ENCODE results near the gene KIAA0930. TPM values are rescaled to one million over a fixed set of nuclear protein-coding genes. Genes with fewer than 3 reads are reported as not detected.
"Not testable (repeated sequence)": the region's sequence is repeated elsewhere in the genome, so short reads cannot be mapped to it uniquely, and the experiment has no call there.

KIAA0930 gene
- total RNA-seq, 2 donors from 2014 or later: 29.1 to 55.1 TPM

- intact Hi-C loops (cut with DNase I): no loop called here
- 46% methylated on average over 3 of the region's 3 CpGs for WGBS
- TF ChIP-seq CTCF (IDR thresholded peaks at IDR 0.05) (no peak), POLR2AphosphoS5 (IDR thresholded peaks at IDR 0.05) (no peak), POLR2A (IDR thresholded peaks at IDR 0.05) (no peak)
Measured at GRCh38 chr22:45281010-45281409, 40.3 kb upstream of the KIAA0930 start.

GRCh38 chr22:45280587-45280980, 39.9 kb upstream of the KIAA0930 start:
- no peaks in the 10 kb centered on the region for H3K36me3 ChIP-seq
- no peaks in the 10 kb centered on the region for H3K9me3 ChIP-seq
- DNase-seq (ENCODE audit: low spot score): peak; percentile 77
- no peak for TF ChIP-seq POLR2A (IDR thresholded peaks at IDR 0.05)
- peak in 2 of 4 experiments; percentile 49 to 63 for TF ChIP-seq CTCF (IDR thresholded peaks at IDR 0.05)
- peak; percentile 85 for TF ChIP-seq POLR2AphosphoS5 (IDR thresholded peaks at IDR 0.05)
- H3K4me3 ChIP-seq: no peak overlapping the region
- WGBS: 46% methylated on average over 3 of the region's 3 CpGs
- H3K27me3 ChIP-seq (replicated peaks; ENCODE audit: insufficient read depth): no peaks in the 10 kb centered on the region
- H3K27ac ChIP-seq: peak overlapping the region; percentile 79 to 84
- intact Hi-C loops (cut with DNase I): no loop called here
- H3K4me1 ChIP-seq (replicated peaks): peaks cover 4% of the 10 kb centered on the region

More at GRCh38 chr22:45281010-45281409, 40.3 kb upstream of the KIAA0930 start:
- Histone ChIP-seq H3K27ac (peak overlapping the region; percentile 79 to 84), H3K27me3 (replicated peaks; ENCODE audit: insufficient read depth) (no peaks in the 10 kb centered on the region), H3K4me3 (no peak overlapping the region), H3K9me3 (no peaks in the 10 kb centered on the region), H3K4me1 (replicated peaks) (peaks cover 7% of the 10 kb centered on the region), H3K36me3 (no peaks in the 10 kb centered on the region)
- no peak for DNase-seq (ENCODE audit: low spot score)

GRCh38 chr22:45278125-45278524, 37.4 kb upstream of the KIAA0930 start:
- TF ChIP-seq CTCF (IDR thresholded peaks at IDR 0.05) (no peak), POLR2A (IDR thresholded peaks at IDR 0.05) (no peak), POLR2AphosphoS5 (IDR thresholded peaks at IDR 0.05) (no peak)
- H3K4me1 ChIP-seq (replicated peaks): peaks cover 7% of the 10 kb centered on the region
- no peaks in the 10 kb centered on the region for H3K27me3 ChIP-seq (replicated peaks; ENCODE audit: insufficient read depth)
- no peak overlapping the region for H3K27ac ChIP-seq
- H3K4me3 ChIP-seq: no peak overlapping the region
- WGBS: 92% methylated on average over 9 of the region's 9 CpGs
- intact Hi-C loops (cut with DNase I): no loop called here
- no peaks in the 10 kb centered on the region for H3K9me3 ChIP-seq
- no peak for DNase-seq (ENCODE audit: low spot score)
- no peaks in the 10 kb centered on the region for H3K36me3 ChIP-seq

GRCh38 chr22:45277720-45278119, 37.0 kb upstream of the KIAA0930 start:
- 86% methylated on average over 7 of the region's 7 CpGs for WGBS
- DNase-seq (ENCODE audit: low spot score); intact Hi-C loops (cut with DNase I); H3K9me3 ChIP-seq; H3K4me1 ChIP-seq (replicated peaks); H3K36me3 ChIP-seq; H3K4me3 ChIP-seq; H3K27me3 ChIP-seq (replicated peaks; ENCODE audit: insufficient read depth); H3K27ac ChIP-seq: not testable (repeated sequence)

GRCh38 chr22:45276507-45277105, 35.9 kb upstream of the KIAA0930 start:
- H3K9me3 ChIP-seq: no peaks in the 10 kb centered on the region
- 75% methylated on average over 12 of the region's 12 CpGs for WGBS
- H3K27me3 ChIP-seq (replicated peaks; ENCODE audit: insufficient read depth): no peaks in the 10 kb centered on the region
- TF ChIP-seq POLR2A (IDR thresholded peaks at IDR 0.05) (no peak), POLR2AphosphoS5 (IDR thresholded peaks at IDR 0.05) (no peak), CTCF (IDR thresholded peaks at IDR 0.05) (no peak)
- no peak overlapping the region for H3K4me3 ChIP-seq
- H3K4me1 ChIP-seq (replicated peaks): peaks cover 7% of the 10 kb centered on the region
- H3K27ac ChIP-seq: no peak overlapping the region
- no peaks in the 10 kb centered on the region for H3K36me3 ChIP-seq
- intact Hi-C loops (cut with DNase I): no loop called here
- DNase-seq (ENCODE audit: low spot score): no peak
